CD4-positive, alpha-beta T cell (primary cell): ENCODE results near the gene NIPA2. TPM values are rescaled to one million over a fixed set of nuclear protein-coding genes. Genes with fewer than 3 reads are reported as not detected.

ENCODE experiments used
- ATAC-seq: fragments of 200-7000 bp; cut with Tn5 transposase; one replicate; pipeline ENCODE4 v1.10.0; 2022; ENCODE audit warnings: mild to moderate bottlenecking; ENCODE audit not compliant: poor library complexity
- CTCF ChIA-PET: fragments of 350-600 bp; sonication (Branson Sonifier 250); formaldehyde crosslinking; loops from one replicate; lab custom pipeline; 2021; ENCODE audit warnings: antibody characterized with exemption, inconsistent platforms; lab: Charles Lee
- POLR2A ChIA-PET: fragments of 350-600 bp; sonication (Branson Sonifier 250); formaldehyde crosslinking; loops from one replicate; lab custom pipeline; 2021; ENCODE audit warnings: antibody characterized with exemption, inconsistent platforms; lab: Charles Lee
- DNase-seq, 14 experiments: peaks; one replicate each; pipeline ENCODE4 v3.0.0-alpha.2; 2013 to 2020; ENCODE audit warnings: mixed read lengths in 2 of 14
- H3K27ac ChIP-seq, 2 donors: one replicate each; pipeline versions ENCODE4 v1.5.1 to v1.7.0; 2013; ENCODE audit warnings: low read length in 2 of 2, low read depth in 1 of 2, mild to moderate bottlenecking in 1 of 2
- H3K27me3 ChIP-seq, 2 experiments: 1 replicate in 1 of 2; 2 replicates in 1 of 2; pipeline versions ENCODE4 v1.6.1 to v1.7.0; 2013; ENCODE audit warnings: low read length in 2 of 2, control low read depth in 1 of 2, mild to moderate bottlenecking in 1 of 2, moderate library complexity in 1 of 2; ENCODE audit not compliant: insufficient read depth in 2 of 2, control insufficient read depth in 1 of 2
- H3K36me3 ChIP-seq: one replicate; pipeline ENCODE4 v1.6.1; 2013; ENCODE audit warnings: low read length, control low read depth; ENCODE audit not compliant: insufficient read depth
- H3K4me1 ChIP-seq: one replicate; pipeline ENCODE4 v1.6.1; 2013; ENCODE audit warnings: low read length, control low read depth; ENCODE audit not compliant: insufficient read depth
- H3K4me3 ChIP-seq: one replicate; pipeline ENCODE4 v1.5.1; 2013; ENCODE audit warnings: mild to moderate bottlenecking, low read length, moderate library complexity
- H3K9me3 ChIP-seq, 2 experiments: 1 replicate in 1 of 2; 2 replicates in 1 of 2; pipeline versions ENCODE4 v1.6.1 to v1.7.0; 2013; ENCODE audit warnings: low read length in 2 of 2, mild to moderate bottlenecking in 2 of 2, control low read depth in 1 of 2, moderate library complexity in 1 of 2; ENCODE audit not compliant: control insufficient read depth in 1 of 2, insufficient read depth in 1 of 2
- H3K27ac Mint-ChIP-seq: one replicate; pipeline ENCODE4 v1.8.0; 2020; ENCODE audit warnings: mixed read lengths
- H3K27me3 Mint-ChIP-seq: one replicate; pipeline ENCODE4 v1.8.0; 2021; ENCODE audit warnings: mixed read lengths
- H3K36me3 Mint-ChIP-seq: one replicate; pipeline ENCODE4 v1.8.0; 2021; ENCODE audit warnings: low read depth, mixed read lengths
- H3K4me1 Mint-ChIP-seq: one replicate; pipeline ENCODE4 v1.8.0; 2021; ENCODE audit warnings: low read depth, mixed read lengths
- H3K4me3 Mint-ChIP-seq: one replicate; pipeline ENCODE4 v1.8.0; 2020; ENCODE audit warnings: mild to moderate bottlenecking, mixed read lengths
- H3K9me3 Mint-ChIP-seq: one replicate; pipeline ENCODE4 v1.8.0; 2020; ENCODE audit warnings: mixed read lengths
- CTCF ChIP-seq: fragments of 200-600 bp; IDR thresholded peaks from one replicate; pipeline ENCODE4 v1.8.0; 2022; ENCODE audit warnings: antibody characterized with exemption, mild to moderate bottlenecking
- intact Hi-C, 2 experiments: fragments of 100-400 bp; cut with DNase I in 1 of 2; cut with micrococcal nuclease in 1 of 2; formaldehyde crosslinking; loops; one replicate each; pipeline versions ENCODE4 v1.15.1 to v1.9.0; 2023 to 2025; cut with DNase I, micrococcal nuclease
- total RNA-seq, 174 experiments: library from RNA in 2 of 174; stranded (reverse) in 2 of 174; gene quantifications; one replicate each; pipeline ENCODE4 v1.2.3 and lab custom pipeline; 2021 to 2026

Gene NIPA2
- total RNA-seq, 2 experiments from 2014 or later = 33.9 to 36.7 TPM

GRCh38 chr15:22881739-22882440 lies 43.4 kb downstream of the NIPA2 start:
- Histone ChIP-seq H3K4me1 (no peaks in the 10 kb centered on the region), H3K4me3 (no peak overlapping the region), H3K27me3 (no peaks in the 10 kb centered on the region), H3K27ac (no peak overlapping the region), H3K36me3 (peaks cover 10% of the 10 kb centered on the region), H3K9me3 (peaks cover 0 to 10% of the 10 kb centered on the region in 2 experiments)
- no peaks in the 10 kb centered on the region for H3K27me3 Mint-ChIP-seq
- H3K36me3 Mint-ChIP-seq = no peaks in the 10 kb centered on the region
- H3K4me3 Mint-ChIP-seq = no peak overlapping the region
- H3K9me3 Mint-ChIP-seq = no peaks in the 10 kb centered on the region
- no peak for DNase-seq
- intact Hi-C loops = loop anchor here in 1 of 2 experiments (10.0 kb wide), 1 partner anchor 93 kb away; no protein-coding TSS in a partner anchor
- POLR2A ChIA-PET = no interaction called here
- no peak overlapping the region for H3K27ac Mint-ChIP-seq
- TF ChIP-seq CTCF = no peak
- H3K4me1 Mint-ChIP-seq = no peaks in the 10 kb centered on the region
- CTCF ChIA-PET = interaction anchor here (0.6 kb wide), 1 partner anchor 98 kb away, joined by 3 read pairs; no protein-coding TSS in a partner anchor
- ATAC-seq = no peak

GRCh38 chr15:22883196-22883595 lies 44.7 kb downstream of the NIPA2 start:
- Histone ChIP-seq H3K9me3 (peaks cover 0 to 2% of the 10 kb centered on the region in 2 experiments), H3K27ac (no peak overlapping the region), H3K27me3 (no peaks in the 10 kb centered on the region), H3K4me3 (no peak overlapping the region), H3K36me3 (peaks cover 10% of the 10 kb centered on the region), H3K4me1 (no peaks in the 10 kb centered on the region)
- H3K27ac Mint-ChIP-seq = no peak overlapping the region
- no peaks in the 10 kb centered on the region for H3K4me1 Mint-ChIP-seq
- DNase-seq = no peak
- ChIA-PET CTCF (no interaction called here), POLR2A (no interaction called here)
- no peaks in the 10 kb centered on the region for H3K36me3 Mint-ChIP-seq
- ATAC-seq = no peak
- intact Hi-C loops = loop anchor here in 1 of 2 experiments (10.0 kb wide), 1 partner anchor 92 kb away; no protein-coding TSS in a partner anchor
- H3K4me3 Mint-ChIP-seq = no peak overlapping the region
- no peaks in the 10 kb centered on the region for H3K9me3 Mint-ChIP-seq
- TF ChIP-seq CTCF = no peak
- no peaks in the 10 kb centered on the region for H3K27me3 Mint-ChIP-seq

- CTCF ChIA-PET = no interaction called here
- no peak overlapping the region for H3K4me3 Mint-ChIP-seq
These were observed 45.9 kb downstream of the NIPA2 start for GRCh38 chr15:22884344-22884743.

More at GRCh38 chr15:22884344-22884743, 45.9 kb downstream of the NIPA2 start:
- Histone ChIP-seq H3K4me1 (no peaks in the 10 kb centered on the region), H3K27me3 (no peaks in the 10 kb centered on the region), H3K36me3 (peaks cover 10% of the 10 kb centered on the region), H3K4me3 (no peak overlapping the region), H3K27ac (no peak overlapping the region), H3K9me3 (no peaks in the 10 kb centered on the region)
- H3K4me1 Mint-ChIP-seq = no peaks in the 10 kb centered on the region
- DNase-seq (peak in 3 of 14 experiments; percentile 6 to 19 (median 16)), ATAC-seq (no peak)
- H3K27ac Mint-ChIP-seq = no peak overlapping the region
- TF ChIP-seq CTCF = no peak
- POLR2A ChIA-PET = interaction anchor here (0.6 kb wide), 1 partner anchor 24 kb away, joined by 3 read pairs; no protein-coding TSS in a partner anchor
- no peaks in the 10 kb centered on the region for H3K9me3 Mint-ChIP-seq
- H3K36me3 Mint-ChIP-seq = no peaks in the 10 kb centered on the region
- intact Hi-C loops = loop anchor here in 1 of 2 experiments (10.0 kb wide), 1 partner anchor 90 kb away; no protein-coding TSS in a partner anchor
- H3K27me3 Mint-ChIP-seq = no peaks in the 10 kb centered on the region
